ENCODE measurements around the gene RBAK.

DNA sequence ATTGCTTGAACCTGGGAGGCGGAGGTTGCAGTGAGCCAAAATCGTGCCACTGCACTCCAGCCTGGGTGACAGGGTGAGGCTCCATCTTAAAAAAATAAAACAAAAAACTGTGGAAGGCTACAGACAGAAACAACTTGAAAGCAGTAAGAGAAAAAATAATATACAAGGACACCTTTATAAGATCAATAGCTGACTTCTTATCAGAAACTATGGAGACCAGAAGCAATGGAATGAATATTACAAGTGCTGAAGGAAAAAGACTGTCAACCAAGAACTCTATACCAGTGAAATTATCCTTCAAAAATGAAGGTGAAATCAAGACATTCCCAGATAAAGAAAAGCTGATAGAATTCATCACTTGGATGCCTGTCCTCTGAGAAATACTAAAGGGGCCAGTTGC is 49.0 kb downstream of the RBAK start:
- TF ChIP-seq, protein P1, sequence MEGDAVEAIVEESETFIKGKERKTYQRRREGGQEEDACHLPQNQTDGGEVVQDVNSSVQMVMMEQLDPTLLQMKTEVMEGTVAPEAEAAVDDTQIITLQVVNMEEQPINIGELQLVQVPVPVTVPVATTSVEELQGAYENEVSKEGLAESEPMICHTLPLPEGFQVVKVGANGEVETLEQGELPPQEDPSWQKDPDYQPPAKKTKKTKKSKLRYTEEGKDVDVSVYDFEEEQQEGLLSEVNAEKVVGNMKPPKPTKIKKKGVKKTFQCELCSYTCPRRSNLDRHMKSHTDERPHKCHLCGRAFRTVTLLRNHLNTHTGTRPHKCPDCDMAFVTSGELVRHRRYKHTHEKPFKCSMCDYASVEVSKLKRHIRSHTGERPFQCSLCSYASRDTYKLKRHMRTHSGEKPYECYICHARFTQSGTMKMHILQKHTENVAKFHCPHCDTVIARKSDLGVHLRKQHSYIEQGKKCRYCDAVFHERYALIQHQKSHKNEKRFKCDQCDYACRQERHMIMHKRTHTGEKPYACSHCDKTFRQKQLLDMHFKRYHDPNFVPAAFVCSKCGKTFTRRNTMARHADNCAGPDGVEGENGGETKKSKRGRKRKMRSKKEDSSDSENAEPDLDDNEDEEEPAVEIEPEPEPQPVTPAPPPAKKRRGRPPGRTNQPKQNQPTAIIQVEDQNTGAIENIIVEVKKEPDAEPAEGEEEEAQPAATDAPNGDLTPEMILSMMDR (conservative IDR thresholded peaks at IDR 0.05; ENCODE audit: low read length) = no peak
- no peak for TF ChIP-seq EZH2phosphoT487 (IDR thresholded peaks at IDR 0.05; ENCODE audit: borderline replicate concordance, low read depth, low read length)

Measured in OCI-LY7 (cell line).